OCI-LY7 (cell line): Measurements from ENCODE around the gene NKAIN2. TPM values are rescaled to one million over a fixed set of nuclear protein-coding genes. Genes with fewer than 3 reads are reported as not detected.

Experiments
- BruUV-seq: library from RNA; stranded (reverse); fragments of 400-500 nt; replicated peaks from 2 replicates; lab custom pipeline; 2021; lab: Mats Ljungman, UMichigan
- CTCF ChIA-PET: fragments of 300-600 bp; sonication (Branson Sonifier 250); formaldehyde crosslinking; loops from one replicate; lab custom pipeline; 2022; ENCODE audit warnings: antibody characterized with exemption; ENCODE audit not compliant: unreplicated experiment; lab: Charles Lee
- POLR2A ChIA-PET: fragments of 300-600 bp; sonication (Branson Sonifier 250); formaldehyde crosslinking; loops from one replicate; lab custom pipeline; 2022; ENCODE audit warnings: antibody characterized with exemption; lab: Charles Lee
- DNase-seq: peaks from one replicate; pipeline ENCODE4 v3.0.0-alpha.2; 2015; ENCODE audit warnings: low spot score
- H2AFZ ChIP-seq: fragments of 200-600 bp; sonication (generic), shearing (Covaris generic); 2 replicates; pipeline ENCODE4 v1.6.1; 2014; ENCODE audit warnings: mild to moderate bottlenecking, antibody characterized with exemption, low read length, moderate library complexity
- H3K27ac ChIP-seq: fragments of 200-600 bp; sonication (generic); 2 replicates; pipeline ENCODE4 v1.5.1; 2014; ENCODE audit warnings: mixed run types, low read depth, mild to moderate bottlenecking, moderate library complexity, low read length, inconsistent platforms; ENCODE audit not compliant: poor library complexity, severe bottlenecking
- H3K36me3 ChIP-seq: fragments of 200-600 bp; sonication (generic); 2 replicates; pipeline ENCODE4 v1.6.1; 2014; ENCODE audit warnings: mild to moderate bottlenecking, antibody characterized with exemption, low read length, moderate library complexity, mixed read lengths; ENCODE audit not compliant: insufficient read depth
- H3K4me1 ChIP-seq: fragments of 200-600 bp; sonication (generic); 2 replicates; pipeline ENCODE4 v1.5.1; 2014; ENCODE audit warnings: mild to moderate bottlenecking, low read length; ENCODE audit not compliant: insufficient read depth, poor library complexity, severe bottlenecking
- H3K4me2 ChIP-seq: fragments of 200-600 bp; sonication (generic); 2 replicates; pipeline ENCODE4 v1.6.1; 2014; ENCODE audit warnings: mild to moderate bottlenecking, low read length
- H3K4me3 ChIP-seq: fragments of 200-600 bp; sonication (generic); 2 replicates; pipeline ENCODE4 v1.5.1; 2014; ENCODE audit warnings: mild to moderate bottlenecking, low read depth, low read length; ENCODE audit not compliant: poor library complexity, severe bottlenecking
- H3K79me2 ChIP-seq: fragments of 200-600 bp; sonication (generic); 2 replicates; pipeline ENCODE4 v1.6.1; 2016; ENCODE audit warnings: low read depth, mild to moderate bottlenecking, low read length, moderate library complexity, mixed read lengths; ENCODE audit not compliant: insufficient read depth
- H3K9me2 ChIP-seq: fragments of 200-600 bp; sonication (generic); 2 replicates; pipeline ENCODE4 v1.6.1; 2016; ENCODE audit warnings: mild to moderate bottlenecking, low read length, mixed read lengths; ENCODE audit not compliant: insufficient read depth
- H3K9me3 ChIP-seq: fragments of 200-600 bp; sonication (generic); 2 replicates; pipeline ENCODE4 v1.6.1; 2014; ENCODE audit warnings: mild to moderate bottlenecking, mixed run types, low read length, mixed read lengths
- H4K20me1 ChIP-seq: fragments of 200-600 bp; sonication (generic); 2 replicates; pipeline ENCODE4 v1.6.1; 2014; ENCODE audit warnings: mild to moderate bottlenecking, antibody characterized with exemption, low read length, moderate library complexity, mixed read lengths; ENCODE audit not compliant: insufficient read depth
- EZH2phosphoT487 ChIP-seq: fragments of 200-600 bp; sonication (generic); IDR thresholded peaks from 2 replicates; pipeline ENCODE4 v1.6.1; 2018; ENCODE audit warnings: low read depth, borderline replicate concordance, mild to moderate bottlenecking, mixed run types, antibody characterized with exemption, low read length, moderate library complexity, mixed read lengths
- intact Hi-C: fragments of 100-400 bp; cut with micrococcal nuclease; formaldehyde crosslinking; loops from one replicate; pipeline ENCODE4 v1.10.0; 2022; ENCODE audit not compliant: unreplicated experiment
- total RNA-seq, 2 experiments: library from RNA; depleted of rRNA in 1 of 2; stranded (reverse); fragments of >200 nt in 1 of 2; shearing (Covaris generic) in 1 of 2; gene quantifications; 2 replicates each; pipeline ENCODE4 v1.2.3, GENCODE V29; 2014 to 2022
- TF ChIP-seq, protein P1 (sequence below): fragments of 200-600 bp; sonication (generic); conservative IDR thresholded peaks from 2 replicates; pipeline ENCODE4 v1.5.1; 2014; ENCODE audit warnings: mild to moderate bottlenecking, antibody characterized with exemption, low read length, moderate library complexity, mixed read lengths

NKAIN2 gene
- total RNA-seq, 2 experiments from 2014 or later, result not detected

DNA sequence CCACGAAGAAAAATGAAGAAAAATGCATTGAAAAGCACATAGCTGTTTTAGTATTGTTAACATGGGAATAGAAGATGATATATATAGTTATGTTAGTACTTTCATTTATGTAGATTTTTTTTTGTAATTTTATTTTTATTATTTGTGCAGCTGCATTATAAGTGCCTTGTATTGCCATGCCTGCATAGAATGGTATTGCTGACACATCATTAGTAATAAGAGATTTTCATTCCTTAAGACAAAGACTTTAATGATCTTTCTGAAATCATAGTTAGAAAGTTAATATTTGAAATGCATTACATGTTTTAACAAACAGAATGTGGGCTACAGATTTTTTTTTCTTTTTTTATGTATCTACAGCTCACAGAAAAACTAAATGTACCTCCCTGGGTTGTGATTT, 506.5 kb downstream of the NKAIN2 start:
- Histone ChIP-seq H3K79me2 (no peaks in the 10 kb centered on the region), H3K4me3 (no peak overlapping the region), H4K20me1 (no peaks in the 10 kb centered on the region), H3K27ac (no peak overlapping the region), H3K36me3 (no peaks in the 10 kb centered on the region), H3K4me1 (no peaks in the 10 kb centered on the region), H3K9me3 (no peaks in the 10 kb centered on the region), H2AFZ (no peak overlapping the region), H3K4me2 (no peak overlapping the region), H3K9me2 (no peaks in the 10 kb centered on the region)
- CTCF ChIA-PET, result no interaction called here
- BruUV-seq, result no TSS peak
- TF ChIP-seq EZH2phosphoT487, result no peak
- TF ChIP-seq, protein P1, sequence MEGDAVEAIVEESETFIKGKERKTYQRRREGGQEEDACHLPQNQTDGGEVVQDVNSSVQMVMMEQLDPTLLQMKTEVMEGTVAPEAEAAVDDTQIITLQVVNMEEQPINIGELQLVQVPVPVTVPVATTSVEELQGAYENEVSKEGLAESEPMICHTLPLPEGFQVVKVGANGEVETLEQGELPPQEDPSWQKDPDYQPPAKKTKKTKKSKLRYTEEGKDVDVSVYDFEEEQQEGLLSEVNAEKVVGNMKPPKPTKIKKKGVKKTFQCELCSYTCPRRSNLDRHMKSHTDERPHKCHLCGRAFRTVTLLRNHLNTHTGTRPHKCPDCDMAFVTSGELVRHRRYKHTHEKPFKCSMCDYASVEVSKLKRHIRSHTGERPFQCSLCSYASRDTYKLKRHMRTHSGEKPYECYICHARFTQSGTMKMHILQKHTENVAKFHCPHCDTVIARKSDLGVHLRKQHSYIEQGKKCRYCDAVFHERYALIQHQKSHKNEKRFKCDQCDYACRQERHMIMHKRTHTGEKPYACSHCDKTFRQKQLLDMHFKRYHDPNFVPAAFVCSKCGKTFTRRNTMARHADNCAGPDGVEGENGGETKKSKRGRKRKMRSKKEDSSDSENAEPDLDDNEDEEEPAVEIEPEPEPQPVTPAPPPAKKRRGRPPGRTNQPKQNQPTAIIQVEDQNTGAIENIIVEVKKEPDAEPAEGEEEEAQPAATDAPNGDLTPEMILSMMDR, result no peak
- intact Hi-C loops, result no loop called here
- POLR2A ChIA-PET, result no interaction called here
- DNase-seq, result no peak

DNA sequence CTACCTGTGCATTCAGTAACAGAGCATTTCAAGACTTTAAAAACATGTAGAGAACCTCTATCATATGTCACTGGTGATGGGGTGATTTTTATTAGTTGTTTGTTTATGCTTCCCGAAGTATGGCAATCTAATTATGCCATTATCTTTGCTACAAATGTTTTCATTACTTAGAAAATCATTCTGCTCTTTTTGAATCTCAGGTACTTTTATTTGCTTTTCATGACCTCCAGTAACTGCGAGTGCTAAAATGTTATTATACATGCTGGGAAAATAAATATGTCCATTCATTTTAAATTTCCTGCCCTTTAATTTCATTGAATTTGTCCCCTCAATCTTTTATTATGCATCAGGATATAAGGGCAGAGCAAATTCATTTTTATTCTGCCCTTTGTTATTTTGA, 515.7 kb downstream of the NKAIN2 start:
- Histone ChIP-seq H3K9me2 (no peaks in the 10 kb centered on the region), H3K36me3 (no peaks in the 10 kb centered on the region), H2AFZ (no peak overlapping the region), H3K4me1 (no peaks in the 10 kb centered on the region), H4K20me1 (no peaks in the 10 kb centered on the region), H3K9me3 (no peaks in the 10 kb centered on the region), H3K4me2 (no peak overlapping the region), H3K4me3 (no peak overlapping the region), H3K79me2 (no peaks in the 10 kb centered on the region), H3K27ac (no peak overlapping the region)
- intact Hi-C loops, result no loop called here
- ChIA-PET CTCF (no interaction called here), POLR2A (no interaction called here)
- no peak for DNase-seq
- BruUV-seq, result no TSS peak
- no peak for TF ChIP-seq EZH2phosphoT487
- TF ChIP-seq, protein P1, result no peak

DNA sequence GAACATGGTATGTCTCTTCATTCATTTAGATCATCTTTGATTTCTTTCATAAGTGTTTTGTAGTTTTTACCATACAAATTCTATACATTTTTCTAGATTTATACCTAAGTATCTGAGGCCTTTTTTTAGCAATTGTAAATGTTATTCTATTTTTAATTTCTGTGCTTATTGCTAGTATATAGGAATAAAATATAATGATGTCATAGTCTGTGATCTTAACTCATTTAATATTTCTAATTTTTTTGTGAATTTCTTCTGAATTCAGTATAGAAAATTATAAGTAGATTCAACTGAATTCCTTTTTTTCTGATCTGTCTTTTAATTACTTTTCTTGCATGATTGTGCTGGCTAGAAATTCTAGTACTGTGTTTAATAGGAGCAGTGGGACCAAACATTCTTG, 520.6 kb downstream of the NKAIN2 start:
- no peaks in the 10 kb centered on the region for H4K20me1 ChIP-seq
- no peaks in the 10 kb centered on the region for H3K4me1 ChIP-seq
- no peak overlapping the region for H3K4me2 ChIP-seq
- no TSS peak for BruUV-seq
- CTCF ChIA-PET, result no interaction called here
- H2AFZ ChIP-seq, result no peak overlapping the region
- H3K27ac ChIP-seq, result no peak overlapping the region
- intact Hi-C loops, result no loop called here
- H3K9me3 ChIP-seq, result no peaks in the 10 kb centered on the region
- H3K4me3 ChIP-seq, result no peak overlapping the region
- no peaks in the 10 kb centered on the region for H3K9me2 ChIP-seq
- DNase-seq, result no peak
- no peak for TF ChIP-seq EZH2phosphoT487
- TF ChIP-seq, protein P1, result no peak
- no peaks in the 10 kb centered on the region for H3K79me2 ChIP-seq
- POLR2A ChIA-PET, result interaction anchor here (0.6 kb wide), 1 partner anchor 23 kb away, joined by 4 read pairs; no protein-coding TSS in a partner anchor
- no peaks in the 10 kb centered on the region for H3K36me3 ChIP-seq
